Endodermal cell (in vitro differentiated cells): ENCODE measurements around the gene C9orf50. TPM values are rescaled to one million over a fixed set of nuclear protein-coding genes. Genes with fewer than 3 reads are reported as not detected.

ENCODE experiments used
- DNase-seq: peaks from one replicate; pipeline ENCODE4 v3.0.0-alpha.2; 2017
- H3K27ac ChIP-seq: 2 replicates; pipeline ENCODE4 v1.5.1; 2013; ENCODE audit warnings: mild to moderate bottlenecking, low read depth, low read length, moderate library complexity
- H3K27me3 ChIP-seq: 2 replicates; pipeline ENCODE4 v1.6.1; 2013; ENCODE audit warnings: mild to moderate bottlenecking, low read length, moderate library complexity; ENCODE audit not compliant: insufficient read depth, control insufficient read depth, poor library complexity, severe bottlenecking
- H3K36me3 ChIP-seq: 2 replicates; pipeline ENCODE4 v1.7.0; 2013; ENCODE audit warnings: mild to moderate bottlenecking, low read length, moderate library complexity; ENCODE audit not compliant: control insufficient read depth, insufficient read depth
- H3K4me1 ChIP-seq: one replicate; pipeline ENCODE4 v1.7.0; 2013; ENCODE audit warnings: low read length; ENCODE audit not compliant: control insufficient read depth, insufficient read depth
- H3K4me3 ChIP-seq: 2 replicates; pipeline ENCODE4 v1.5.1; 2013; ENCODE audit warnings: mild to moderate bottlenecking, low read length, moderate library complexity
- H3K9ac ChIP-seq: 2 replicates; pipeline ENCODE4 v1.6.1; 2013; ENCODE audit warnings: mild to moderate bottlenecking, low read length, moderate library complexity; ENCODE audit not compliant: poor library complexity, severe bottlenecking; ENCODE audit errors: extremely low read depth
- H3K9me3 ChIP-seq: 2 replicates; pipeline ENCODE4 v1.6.1; 2013; ENCODE audit warnings: mild to moderate bottlenecking, low read length, moderate library complexity; ENCODE audit not compliant: control insufficient read depth
- H3K27ac Mint-ChIP-seq: 2 replicates; pipeline ENCODE4 v1.8.0; 2020; ENCODE audit warnings: mixed read lengths
- H3K27me3 Mint-ChIP-seq: 2 replicates; pipeline ENCODE4 v1.8.0; 2021; ENCODE audit warnings: mild to moderate bottlenecking, mixed read lengths; ENCODE audit not compliant: insufficient read depth
- H3K36me3 Mint-ChIP-seq: 2 replicates; pipeline ENCODE4 v1.8.0; 2020; ENCODE audit warnings: low read depth, mixed read lengths
- H3K4me1 Mint-ChIP-seq: 2 replicates; pipeline ENCODE4 v1.8.0; 2020; ENCODE audit warnings: mixed read lengths
- H3K4me3 Mint-ChIP-seq: 2 replicates; pipeline ENCODE4 v1.8.0; 2020; ENCODE audit warnings: mild to moderate bottlenecking, moderate library complexity, mixed read lengths
- H3K9me3 Mint-ChIP-seq: 2 replicates; pipeline ENCODE4 v1.8.0; 2020; ENCODE audit warnings: mild to moderate bottlenecking, mixed read lengths
- WGBS, 2 experiments: methylation state at CpG; one replicate each; pipeline versions ENCODE4 v1.1.5 to v1.1.7; 2013; ENCODE audit warnings: missing lambda C conversion rate in 2 of 2, mixed read lengths in 1 of 2; ENCODE audit not compliant: insufficient coverage in 1 of 2, insufficient read length in 1 of 2; 5-methylcytosine and 5-hydroxymethylcytosine counted together
- total RNA-seq, 2 donors: library from RNA; stranded (reverse); fragmentation: NEBNext Ultra II Directional in 1 of 2; extraction: Animal tissue kit (Norgen Biotek cat#: 25700) in 1 of 2; gene quantifications; 2 replicates in 1 of 2; 3 replicates in 1 of 2; pipeline ENCODE4 v1.2.1, GENCODE V29; 2021
- TF ChIP-seq, protein P1 (sequence below): fragments of 200-600 bp; sonication (generic); conservative IDR thresholded peaks from 2 replicates; pipeline ENCODE4 v1.5.0; 2021; ENCODE audit warnings: antibody characterized with exemption, mild to moderate bottlenecking

C9orf50 gene
- total RNA-seq, 2 donors from 2014 or later = not detected

DNA sequence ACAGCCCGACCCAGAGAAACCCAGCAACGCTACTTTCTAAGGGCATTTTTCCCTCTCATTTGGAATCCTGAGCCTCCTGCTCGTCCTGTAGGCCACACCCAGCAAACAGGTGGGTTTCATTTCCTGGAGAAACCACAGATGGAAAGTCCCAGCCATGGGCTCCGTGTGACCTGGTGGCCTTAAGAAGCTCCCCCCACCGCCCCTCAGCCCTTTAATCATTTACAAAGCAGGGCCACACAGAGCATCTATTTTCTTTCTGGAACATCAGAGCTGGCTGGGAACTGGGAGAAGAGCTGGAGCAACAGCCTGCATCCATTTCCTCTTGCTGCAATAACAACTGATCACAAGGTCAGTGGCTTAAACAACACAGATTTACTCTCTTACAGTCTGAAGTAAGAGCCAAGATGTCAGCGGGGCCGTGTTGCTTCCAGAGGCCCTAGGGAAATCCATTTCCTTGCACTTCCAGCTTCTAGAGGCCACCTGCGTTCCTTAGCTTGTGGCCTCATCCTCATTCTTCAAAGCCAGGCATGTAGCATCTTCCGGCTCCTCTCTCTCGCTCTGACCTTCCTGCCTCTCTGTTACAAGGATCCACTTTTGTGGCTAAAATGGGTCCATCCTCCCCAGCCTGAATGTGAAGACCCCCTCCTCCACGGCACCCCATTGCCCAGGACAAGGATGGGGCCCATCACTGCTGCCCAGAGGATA lies 40.5 kb downstream of the C9orf50 start:
- 92 to 95% methylated on average over 8 to 11 of the region's 11 CpGs for WGBS, 2 experiments
- Mint-ChIP-seq H3K27ac (no peak overlapping the region), H3K36me3 (no peaks in the 10 kb centered on the region), H3K4me3 (no peak overlapping the region), H3K4me1 (no peaks in the 10 kb centered on the region), H3K27me3 (peaks cover 12% of the 10 kb centered on the region), H3K9me3 (no peaks in the 10 kb centered on the region)
- TF ChIP-seq, protein P1, sequence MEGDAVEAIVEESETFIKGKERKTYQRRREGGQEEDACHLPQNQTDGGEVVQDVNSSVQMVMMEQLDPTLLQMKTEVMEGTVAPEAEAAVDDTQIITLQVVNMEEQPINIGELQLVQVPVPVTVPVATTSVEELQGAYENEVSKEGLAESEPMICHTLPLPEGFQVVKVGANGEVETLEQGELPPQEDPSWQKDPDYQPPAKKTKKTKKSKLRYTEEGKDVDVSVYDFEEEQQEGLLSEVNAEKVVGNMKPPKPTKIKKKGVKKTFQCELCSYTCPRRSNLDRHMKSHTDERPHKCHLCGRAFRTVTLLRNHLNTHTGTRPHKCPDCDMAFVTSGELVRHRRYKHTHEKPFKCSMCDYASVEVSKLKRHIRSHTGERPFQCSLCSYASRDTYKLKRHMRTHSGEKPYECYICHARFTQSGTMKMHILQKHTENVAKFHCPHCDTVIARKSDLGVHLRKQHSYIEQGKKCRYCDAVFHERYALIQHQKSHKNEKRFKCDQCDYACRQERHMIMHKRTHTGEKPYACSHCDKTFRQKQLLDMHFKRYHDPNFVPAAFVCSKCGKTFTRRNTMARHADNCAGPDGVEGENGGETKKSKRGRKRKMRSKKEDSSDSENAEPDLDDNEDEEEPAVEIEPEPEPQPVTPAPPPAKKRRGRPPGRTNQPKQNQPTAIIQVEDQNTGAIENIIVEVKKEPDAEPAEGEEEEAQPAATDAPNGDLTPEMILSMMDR = no peak
- no peak overlapping the region for H3K9ac ChIP-seq
- no peaks in the 10 kb centered on the region for H3K4me1 ChIP-seq
- H3K27me3 ChIP-seq = no peaks in the 10 kb centered on the region
- no peaks in the 10 kb centered on the region for H3K9me3 ChIP-seq
- no peaks in the 10 kb centered on the region for H3K36me3 ChIP-seq
- H3K27ac ChIP-seq = no peak overlapping the region
- H3K4me3 ChIP-seq = no peak overlapping the region
- DNase-seq = no peak

DNA sequence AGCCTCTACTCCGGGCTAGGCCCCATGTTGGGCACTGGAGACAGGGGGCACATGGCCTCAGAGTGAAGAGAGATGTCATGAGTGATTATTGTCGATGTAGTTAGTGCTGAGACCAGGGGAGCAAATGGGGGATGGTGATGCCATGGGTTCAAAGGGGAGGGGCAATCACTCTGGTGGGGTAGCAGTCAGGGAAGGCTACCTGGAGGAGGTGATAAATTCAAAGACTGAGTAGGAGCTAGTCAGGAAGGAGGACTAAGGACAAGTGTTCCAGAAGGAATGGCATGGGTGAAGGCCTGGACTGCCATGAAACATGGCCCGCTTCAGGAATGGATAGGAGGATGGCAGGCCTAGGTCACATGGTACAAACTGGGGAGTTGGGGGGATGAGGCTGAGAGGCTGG lies 41.6 kb downstream of the C9orf50 start:
- Histone ChIP-seq H3K36me3 (no peaks in the 10 kb centered on the region), H3K27me3 (no peaks in the 10 kb centered on the region), H3K4me1 (no peaks in the 10 kb centered on the region), H3K4me3 (no peak overlapping the region), H3K27ac (no peak overlapping the region), H3K9me3 (no peaks in the 10 kb centered on the region), H3K9ac (no peak overlapping the region)
- H3K4me3 Mint-ChIP-seq = no peak overlapping the region
- no peaks in the 10 kb centered on the region for H3K36me3 Mint-ChIP-seq
- WGBS, 2 experiments = 92 to 95% methylated on average over 1 to 3 of the region's 3 CpGs
- no peak for DNase-seq
- no peaks in the 10 kb centered on the region for H3K4me1 Mint-ChIP-seq
- H3K27ac Mint-ChIP-seq = no peak overlapping the region
- no peaks in the 10 kb centered on the region for H3K9me3 Mint-ChIP-seq
- peaks cover 12% of the 10 kb centered on the region for H3K27me3 Mint-ChIP-seq
- TF ChIP-seq, protein P1 = no peak

DNA sequence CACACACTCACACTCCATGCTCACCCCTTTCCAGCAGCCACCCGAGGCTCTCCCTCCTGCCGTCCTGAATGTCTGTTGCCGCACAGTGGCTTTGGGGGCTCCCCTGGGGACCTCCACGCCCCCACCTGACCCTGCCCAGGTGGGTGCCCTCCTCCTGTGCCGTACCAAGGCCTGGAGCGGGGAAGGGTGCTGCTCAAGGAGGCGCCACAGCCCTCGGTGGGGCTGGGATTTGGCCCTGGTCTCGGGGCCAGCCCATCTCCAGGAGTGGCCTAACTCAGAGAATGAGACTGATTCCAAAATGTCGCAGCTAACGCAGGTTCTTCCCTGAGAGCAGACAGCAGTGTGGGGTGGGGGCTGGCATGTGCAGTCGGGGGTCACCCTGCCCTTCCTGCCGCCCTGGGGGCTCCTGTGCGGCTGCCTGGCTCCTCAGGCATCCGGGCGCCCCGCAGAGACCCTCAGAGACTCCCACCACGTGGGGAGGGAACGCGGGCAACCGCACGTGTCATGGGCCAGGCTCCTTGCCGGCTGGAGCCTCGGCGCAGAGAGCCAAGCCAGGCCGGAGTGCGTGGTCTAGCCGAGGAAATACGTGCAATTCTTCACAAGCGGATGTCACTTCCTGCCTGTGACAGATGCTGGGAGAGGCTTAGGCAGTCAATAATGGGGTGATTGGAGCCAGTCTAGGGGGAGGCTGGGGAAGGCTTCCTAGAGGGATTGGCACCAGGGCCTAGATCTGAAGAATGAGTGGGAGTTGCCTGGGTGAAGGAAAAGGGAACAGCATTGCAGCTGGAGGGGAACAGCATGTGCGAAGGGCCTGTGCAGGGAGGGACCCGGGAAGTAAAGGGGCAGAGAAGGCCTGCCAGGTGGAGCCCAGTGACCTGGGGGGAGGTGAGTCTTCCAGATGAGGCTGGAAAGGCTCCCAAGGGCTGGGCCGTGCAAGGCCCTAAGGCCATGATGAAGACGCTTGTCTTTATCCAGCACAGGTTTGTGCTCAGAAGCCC lies 44.1 kb downstream of the C9orf50 start:
- Histone ChIP-seq H3K27me3 (no peaks in the 10 kb centered on the region), H3K36me3 (no peaks in the 10 kb centered on the region), H3K9ac (no peak overlapping the region), H3K27ac (no peak overlapping the region), H3K9me3 (no peaks in the 10 kb centered on the region), H3K4me3 (no peak overlapping the region), H3K4me1 (no peaks in the 10 kb centered on the region)
- Mint-ChIP-seq H3K27ac (no peak overlapping the region), H3K4me1 (no peaks in the 10 kb centered on the region), H3K9me3 (peaks cover 11% of the 10 kb centered on the region), H3K4me3 (no peak overlapping the region), H3K27me3 (peaks cover 7% of the 10 kb centered on the region), H3K36me3 (no peaks in the 10 kb centered on the region)
- WGBS, 2 experiments = 86 to 88% methylated on average over 24 to 34 of the region's 34 CpGs
- DNase-seq = no peak
- TF ChIP-seq, protein P1 = no peak
